K562 (cell line): ENCODE measurements around the gene NDOR1. TPM values are rescaled to one million over a fixed set of nuclear protein-coding genes. Genes with fewer than 3 reads are reported as not detected.

Source experiments
- ATAC-seq: fragments of 200-7000 bp; cut with Tn5 transposase; 3 replicates; pipeline ENCODE4 v1.9.1; 2020; ENCODE audit warnings: moderate library complexity
- BruUV-seq: library from RNA; stranded (reverse); fragments of 400-500 nt; replicated peaks from 2 replicates; lab custom pipeline; 2021; lab: Mats Ljungman, UMichigan
- CTCF ChIA-PET: fragments of 300-600 bp; formaldehyde crosslinking; extraction: SDS; loops from one replicate; lab custom pipeline; 2021; ENCODE audit warnings: low intra/inter-chr PET ratio; lab: Yijun Ruan, JAX
- POLR2A ChIA-PET: fragments of 300-600, 350-650 bp; sonication (Branson Sonifier 250); formaldehyde crosslinking; extraction: SDS; loops from one replicate; lab custom pipeline; 2021; ENCODE audit warnings: antibody characterized with exemption, inconsistent platforms; lab: Yijun Ruan, JAX
- DNase-seq, 4 experiments: peaks; one replicate each; pipeline versions ENCODE4 v3.0.0 to v3.0.0-alpha.2; 2011 to 2018; ENCODE audit warnings: low spot score in 3 of 4, mixed read lengths in 3 of 4; ENCODE audit errors: extremely low read depth in 1 of 4
- FAIRE-seq: peaks from 2 replicates; lab custom pipeline; 2011; peaks lifted over from hg19 to GRCh38; lab: Jason Lieb, UNC
- H2AFZ ChIP-seq: 2 replicates; pipeline ENCODE4 v1.6.0; 2011; ENCODE audit warnings: low read depth, low read length, control low read depth, inconsistent platforms
- H3K27ac ChIP-seq: fragments of 200-600 bp; 3 replicates; pipeline ENCODE4 v1.8.0; 2011; ENCODE audit warnings: low read depth, mild to moderate bottlenecking, control low read depth, inconsistent platforms, low read length, moderate library complexity, mixed read lengths; ENCODE audit errors: extremely low read depth
- H3K27me3 ChIP-seq, 2 experiments: fragments of 300-600 bp in 1 of 2; 2 replicates in 1 of 2; 3 replicates in 1 of 2; pipeline versions ENCODE4 v1.6.0 to v1.8.0; 2011; ENCODE audit warnings: inconsistent platforms in 2 of 2, low read length in 2 of 2, mild to moderate bottlenecking in 1 of 2, mixed read lengths in 1 of 2, moderate library complexity in 1 of 2; ENCODE audit not compliant: control insufficient read depth in 2 of 2, insufficient read depth in 2 of 2
- H3K36me3 ChIP-seq: fragments of 300-600 bp; 3 replicates; pipeline ENCODE4 v1.8.0; 2011; ENCODE audit warnings: mild to moderate bottlenecking, low read length, inconsistent platforms; ENCODE audit not compliant: control insufficient read depth, insufficient read depth
- H3K4me1 ChIP-seq, 2 experiments: fragments of 200-600 bp in 1 of 2; replicated peaks in 1 of 2; 2 replicates in 1 of 2; 3 replicates in 1 of 2; pipeline versions ENCODE4 v1.5.1 to v1.8.0; 2011; ENCODE audit warnings: inconsistent platforms in 2 of 2, low read length in 2 of 2, mild to moderate bottlenecking in 1 of 2, mixed read lengths in 1 of 2, moderate library complexity in 1 of 2; ENCODE audit not compliant: control insufficient read depth in 2 of 2, insufficient read depth in 2 of 2
- H3K4me2 ChIP-seq: 2 replicates; pipeline ENCODE4 v1.6.1; 2011; ENCODE audit warnings: low read length, control low read depth, inconsistent platforms, mixed read lengths; ENCODE audit not compliant: insufficient read depth
- H3K4me3 ChIP-seq: fragments of 200-600 bp; sonication (generic), shearing (Covaris generic); 2 replicates; pipeline ENCODE4 v1.5.1; 2016; ENCODE audit warnings: control low read depth, inconsistent platforms
- H3K79me2 ChIP-seq: fragments of 200-600 bp; 3 replicates; pipeline ENCODE4 v1.8.0; 2011; ENCODE audit warnings: low read length, inconsistent platforms; ENCODE audit not compliant: control insufficient read depth, insufficient read depth
- H3K9ac ChIP-seq, 2 experiments: 2 replicates each; pipeline versions ENCODE4 v1.6.0 to v1.6.1; 2011; ENCODE audit warnings: low read depth in 2 of 2, low read length in 2 of 2, control low read depth in 1 of 2, inconsistent platforms in 1 of 2, mild to moderate bottlenecking in 1 of 2, mixed read lengths in 1 of 2; ENCODE audit not compliant: insufficient read depth in 1 of 2
- H3K9me1 ChIP-seq: one replicate; pipeline ENCODE4 v1.6.0; 2011; ENCODE audit warnings: inconsistent platforms, mild to moderate bottlenecking, low read length, moderate library complexity; ENCODE audit not compliant: control insufficient read depth, insufficient read depth
- H3K9me3 ChIP-seq: replicated peaks from 2 replicates; pipeline ENCODE4 v1.5.1; 2011; ENCODE audit warnings: low read depth, low read length, inconsistent platforms; ENCODE audit not compliant: control insufficient read depth, insufficient read depth
- H4K20me1 ChIP-seq: replicated peaks from 2 replicates; pipeline ENCODE4 v1.6.1; 2011; ENCODE audit warnings: low read length, inconsistent platforms, mixed read lengths; ENCODE audit not compliant: control insufficient read depth, insufficient read depth
- MCM3 ChIP-seq: fragments of 450-650 bp; IDR thresholded peaks from 2 replicates; pipeline ENCODE4 v1.6.1; 2016
- NR2C1 ChIP-seq, 2 experiments: fragments of 450-650 bp; IDR thresholded peaks; 2 replicates each; pipeline ENCODE4 v1.6.1; 2017; ENCODE audit warnings: mild to moderate bottlenecking in 2 of 2, antibody characterized with exemption in 1 of 2, inconsistent platforms in 1 of 2, missing compliant biosample characterization in 1 of 2, missing genetic modification characterization in 1 of 2
- NR2C2 ChIP-seq, 2 experiments: fragments of 200-800 bp in 1 of 2; sonication (Bioruptor generic) in 1 of 2; sonication (generic) in 1 of 2; formaldehyde crosslinking in 1 of 2; IDR thresholded peaks; 2 replicates each; pipeline versions ENCODE4 v1.6.1 to v1.8.0; 2016 to 2022; ENCODE audit warnings: mild to moderate bottlenecking in 1 of 2, missing compliant biosample characterization in 1 of 2, missing genetic modification characterization in 1 of 2, missing genetic modification reagents in 1 of 2
- SREBF2 ChIP-seq: sonication (generic); formaldehyde crosslinking; IDR thresholded peaks from 2 replicates; pipeline ENCODE4 v1.4.0; 2020; ENCODE audit warnings: mild to moderate bottlenecking, missing genetic modification reagents
- TFE3 ChIP-seq: fragments of 450-650 bp; formaldehyde crosslinking; IDR thresholded peaks from 2 replicates; pipeline ENCODE4 v1.4.0; 2020; ENCODE audit warnings: mild to moderate bottlenecking, mixed read lengths
- WGBS: fragments of 100-300 bp; shearing (Covaris generic); methylation state at CpG from one replicate; pipeline ENCODE4 v1.1.6; 2016; ENCODE audit warnings: low coverage, mixed read lengths; ENCODE audit not compliant: insufficient coverage; ENCODE audit errors: missing lambda C conversion rate; 5-methylcytosine and 5-hydroxymethylcytosine counted together
- in situ Hi-C: fragments of 300-500 bp; cut with MboI; formaldehyde crosslinking; loops from 4 replicates; pipeline ENCODE4 v1.15.0; 2018; ENCODE audit warnings: inconsistent platforms, mixed read lengths
- intact Hi-C: fragments of 100-400 bp; cut with micrococcal nuclease; formaldehyde crosslinking; loops from 2 replicates; pipeline ENCODE4 v1.14.2; 2022
- polyA plus RNA-seq, 8 experiments: library from polyadenylated mRNA; depleted of rRNA in 4 of 8; stranded (reverse) in 5 of 8; unstranded in 3 of 8; fragments of >200 nt; fragmentation: Nextera tagmentation in 2 of 8; fragmentation: Illumina TruSeq in 1 of 8; extraction: Ambion mirVana in 2 of 8; extraction: Trizol in 1 of 8; gene quantifications; 2 replicates each; pipeline versions ENCODE4 v1.2.1 to v1.2.3, GENCODE V29; 2011 to 2014; ENCODE audit warnings: inconsistent platforms in 1 of 8, missing spikeins in 1 of 8
- total RNA-seq, 7 experiments: library from RNA; depleted of rRNA in 6 of 7; stranded (reverse); fragments of >200 nt in 6 of 7; fragmentation: Illumina TruSeq in 2 of 7; extraction: Trizol in 2 of 7; gene quantifications; 2 replicates each; pipeline versions ENCODE4 v1.2.1 to v1.2.3, GENCODE V29; 2011 to 2021; ENCODE audit warnings: low replicate concordance in 1 of 7

NDOR1 gene
- total and polyA plus RNA-seq, 9 of the 15 experiments (the other 6 are each of a cell fraction or from before 2014, with no cell fraction given): 0.06 to 36.9 (median 6.9) TPM

GRCh38 chr9:137231372-137232039, 26.0 kb downstream of the NDOR1 start:
- 74% methylated on average over 17 of the region's 23 CpGs for WGBS
- intact Hi-C loops (no loop called here), in situ Hi-C loops (loop anchor here (25.0 kb wide), 1 partner anchor 444 kb away; the partner anchor contains the start of genes CCDC183 and TMEM141)
- Histone ChIP-seq H3K4me1 (peaks cover 18 to 100% of the 10 kb centered on the region in 2 experiments), H3K9me3 (no peaks in the 10 kb centered on the region), H3K27me3 (no peaks in the 10 kb centered on the region), H4K20me1 (no peaks in the 10 kb centered on the region), H3K36me3 (no peaks in the 10 kb centered on the region), H3K9me1 (peaks cover 4% of the 10 kb centered on the region), H3K4me3 (no peak overlapping the region), H2AFZ (no peak overlapping the region), H3K9ac (peak overlapping the region in 1 of 2 experiments; percentile 63; a peak in 1 of 4 replicates), H3K4me2 (no peak overlapping the region), H3K79me2 (no peaks in the 10 kb centered on the region), H3K27ac (no peak overlapping the region)
- TF ChIP-seq MCM3 (no peak), TFE3 (CRISPR knock-in tag) (no peak), NR2C1 (IDR thresholded peaks at IDR 0.05) (peak; percentile 68; the same call in 1 of the 2 replicates), NR2C1 (tag; IDR thresholded peaks at IDR 0.05) (peak; percentile 71), SREBF2 (CRISPR knock-in tag) (no peak), NR2C2 (CRISPR knock-in tag; IDR thresholded peaks at IDR 0.05) (0 out of 2 replicates have a peak, but pooled peaks have one; percentile 53), NR2C2 (tag; IDR thresholded peaks at IDR 0.05) (peak; percentile 51; the same call in 1 of the 2 replicates)
- no TSS peak for BruUV-seq
- DNase-seq: no peak
- POLR2A ChIA-PET: interaction anchor here (0.6 kb wide), 2 partner anchors 383 to 730 kb away, joined by 3 read pairs; no protein-coding TSS in a partner anchor
- no peak for ATAC-seq
- CTCF ChIA-PET: no interaction called here
- FAIRE-seq: no peak
